Measurements from ENCODE around the gene RREB1. TPM values are rescaled to one million over a fixed set of nuclear protein-coding genes. Genes with fewer than 3 reads are reported as not detected.

The RREB1 gene
- total RNA-seq, 1 donor from 2014 or later = 13.2 TPM

GRCh38 chr6:7243179-7243981 lies 135.6 kb downstream of the RREB1 start:
- peak; percentile 65 for DNase-seq (ENCODE audit: low spot score)

DNA sequence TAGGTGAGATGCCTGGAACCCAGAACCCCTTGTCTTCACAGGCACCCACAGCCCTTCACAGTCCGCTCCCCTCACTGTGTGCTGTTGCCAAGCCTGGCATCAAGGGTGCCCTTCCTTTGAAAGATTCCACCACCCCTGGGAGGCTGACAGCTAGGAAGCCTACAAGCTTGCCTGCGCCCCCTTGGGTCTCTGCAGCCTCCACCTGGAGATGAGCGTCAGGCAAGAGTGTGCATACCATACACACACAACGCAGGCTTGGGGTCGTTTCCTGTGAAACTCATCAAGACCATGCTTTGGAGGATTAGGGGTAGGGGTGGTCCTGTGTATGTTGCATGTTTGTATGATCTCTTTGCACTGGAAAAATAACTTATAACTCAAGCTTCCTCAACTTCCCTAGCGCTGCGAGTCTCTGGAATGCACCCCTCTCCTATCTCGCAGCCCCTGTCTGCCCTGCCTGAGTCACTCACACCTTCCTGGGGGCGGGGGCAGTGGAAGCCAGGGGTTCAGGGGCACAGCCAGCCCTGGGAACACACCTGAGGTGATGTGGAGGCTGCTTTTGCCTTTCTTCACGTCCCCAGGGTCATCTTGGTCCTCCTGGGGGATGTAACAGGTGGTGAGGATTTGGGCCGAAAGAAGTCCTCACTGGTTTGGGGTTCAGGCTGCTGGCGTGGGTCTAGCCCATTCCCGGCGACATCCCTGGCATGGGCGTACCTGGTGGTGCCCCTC lies 138.1 kb downstream of the RREB1 start:
- DNase-seq (ENCODE audit: low spot score) = no peak

GRCh38 chr6:7246401-7247178 lies 138.8 kb downstream of the RREB1 start:
- DNase-seq (ENCODE audit: low spot score) = no peak

GRCh38 chr6:7247179-7247456 lies 139.4 kb downstream of the RREB1 start:
- DNase-seq (ENCODE audit: low spot score) = no peak

- DNase-seq (ENCODE audit: low spot score) = no peak
Measured at GRCh38 chr6:7247828-7248227, 140.1 kb downstream of the RREB1 start.

DNA sequence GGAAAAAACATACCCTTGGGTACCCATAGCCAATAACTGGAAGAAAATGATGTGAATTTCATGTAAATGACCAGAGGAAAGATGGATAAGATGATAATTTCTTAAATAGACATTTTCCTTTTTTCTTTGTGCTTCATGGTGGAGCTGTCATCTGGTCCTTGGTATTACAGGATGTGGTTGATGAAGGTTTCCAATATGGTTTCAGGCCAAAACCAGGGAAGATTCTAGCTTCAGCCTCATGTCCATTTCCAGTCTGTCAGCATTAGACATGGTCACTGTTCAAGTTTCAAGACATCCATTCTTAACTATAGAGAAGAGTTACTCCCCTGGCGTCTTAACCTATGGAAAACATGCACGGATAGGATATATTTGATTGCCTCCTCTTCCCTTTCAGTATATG lies 141.6 kb downstream of the RREB1 start:
- DNase-seq (ENCODE audit: low spot score) = no peak

DNA sequence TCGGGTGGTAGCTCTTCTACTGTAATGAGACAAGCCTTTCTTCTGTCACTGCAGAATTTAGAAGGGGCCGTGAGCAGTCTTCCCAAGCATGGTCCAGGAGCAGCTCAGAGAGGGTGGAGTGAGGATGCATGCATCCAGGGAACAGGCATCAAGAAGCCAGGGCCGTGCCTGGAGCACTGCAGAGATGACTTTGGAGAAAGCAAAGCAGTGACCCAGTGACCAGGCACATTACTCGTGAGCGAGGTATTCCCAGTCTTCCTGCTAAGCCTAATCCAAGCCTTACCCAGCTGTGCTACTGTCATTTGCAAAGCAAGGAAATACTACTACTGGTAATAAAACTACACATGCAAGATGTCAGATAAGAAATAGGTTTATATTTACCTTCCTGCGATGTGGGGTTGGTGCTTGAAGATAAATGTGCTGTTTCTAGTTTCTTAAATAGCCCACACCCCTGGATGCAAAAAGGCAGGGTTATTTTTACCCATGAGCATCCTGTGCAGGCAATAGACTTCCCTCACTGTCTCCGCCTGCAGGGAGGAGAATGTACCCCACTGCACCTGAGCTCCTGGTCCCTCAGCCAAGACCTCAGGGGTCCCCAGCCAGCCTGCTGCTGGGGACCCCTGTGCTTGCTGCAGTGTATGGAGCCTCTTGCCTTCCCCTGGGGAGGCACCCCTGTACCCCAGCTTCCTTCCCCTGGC lies 142.3 kb downstream of the RREB1 start:
- DNase-seq (ENCODE audit: low spot score) = no peak

GRCh38 chr6:7250812-7251211 lies 143.1 kb downstream of the RREB1 start:
- DNase-seq (ENCODE audit: low spot score) = no peak

GRCh38 chr6:7251646-7252260 lies 144.0 kb downstream of the RREB1 start:
- no peak for DNase-seq (ENCODE audit: low spot score)

- DNase-seq (ENCODE audit: low spot score) = no peak
Measured at GRCh38 chr6:7252390-7252789, 144.6 kb downstream of the RREB1 start.

- DNase-seq (ENCODE audit: low spot score) = peak; percentile 29
Measured at GRCh38 chr6:7254980-7255835, 147.4 kb downstream of the RREB1 start.

DNA sequence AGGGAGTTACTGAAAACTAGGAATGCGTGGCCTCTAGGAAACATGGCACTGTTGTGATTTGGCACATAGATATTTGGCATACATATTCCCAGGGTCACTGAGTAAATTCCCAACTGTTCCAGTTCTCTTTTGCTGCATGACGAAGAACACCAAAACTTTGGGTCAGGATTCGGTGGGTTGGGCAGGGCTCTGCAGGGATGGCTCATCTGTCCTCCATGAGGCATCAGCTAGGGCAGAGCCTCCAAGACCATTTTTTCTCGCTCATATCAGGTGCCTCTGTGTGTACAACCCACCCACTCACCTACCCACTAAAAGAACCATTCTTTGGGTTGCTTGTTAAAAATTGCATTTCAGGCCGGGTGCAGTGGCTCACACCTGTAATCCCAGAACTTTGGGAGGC lies 148.2 kb downstream of the RREB1 start:
- DNase-seq (ENCODE audit: low spot score) = no peak

DNA sequence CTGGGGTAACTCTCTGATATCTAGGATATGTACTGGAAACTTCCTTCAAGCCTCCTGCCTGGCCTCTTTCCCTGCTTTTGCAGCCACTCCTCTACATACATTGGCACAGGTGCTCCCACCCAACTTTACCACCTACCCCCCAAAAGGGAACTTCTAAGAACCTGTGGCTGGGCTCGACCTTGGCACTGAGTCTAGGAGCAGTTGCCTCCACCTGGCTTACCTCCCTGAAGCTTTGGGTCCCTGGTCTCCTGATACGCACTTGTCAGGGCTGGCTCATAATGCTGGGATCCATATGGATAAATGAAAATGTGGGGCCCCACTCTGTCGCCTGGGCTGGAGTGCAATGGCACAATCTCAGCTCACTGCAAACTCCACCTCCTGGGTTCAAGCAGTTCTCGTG lies 149.0 kb downstream of the RREB1 start:
- DNase-seq (ENCODE audit: low spot score) = no peak

GRCh38 chr6:7257521-7258230 lies 149.9 kb downstream of the RREB1 start:
- DNase-seq (ENCODE audit: low spot score) = no peak

- DNase-seq (ENCODE audit: low spot score) = no peak
Measured at GRCh38 chr6:7258231-7258763, 150.5 kb downstream of the RREB1 start.

DNA sequence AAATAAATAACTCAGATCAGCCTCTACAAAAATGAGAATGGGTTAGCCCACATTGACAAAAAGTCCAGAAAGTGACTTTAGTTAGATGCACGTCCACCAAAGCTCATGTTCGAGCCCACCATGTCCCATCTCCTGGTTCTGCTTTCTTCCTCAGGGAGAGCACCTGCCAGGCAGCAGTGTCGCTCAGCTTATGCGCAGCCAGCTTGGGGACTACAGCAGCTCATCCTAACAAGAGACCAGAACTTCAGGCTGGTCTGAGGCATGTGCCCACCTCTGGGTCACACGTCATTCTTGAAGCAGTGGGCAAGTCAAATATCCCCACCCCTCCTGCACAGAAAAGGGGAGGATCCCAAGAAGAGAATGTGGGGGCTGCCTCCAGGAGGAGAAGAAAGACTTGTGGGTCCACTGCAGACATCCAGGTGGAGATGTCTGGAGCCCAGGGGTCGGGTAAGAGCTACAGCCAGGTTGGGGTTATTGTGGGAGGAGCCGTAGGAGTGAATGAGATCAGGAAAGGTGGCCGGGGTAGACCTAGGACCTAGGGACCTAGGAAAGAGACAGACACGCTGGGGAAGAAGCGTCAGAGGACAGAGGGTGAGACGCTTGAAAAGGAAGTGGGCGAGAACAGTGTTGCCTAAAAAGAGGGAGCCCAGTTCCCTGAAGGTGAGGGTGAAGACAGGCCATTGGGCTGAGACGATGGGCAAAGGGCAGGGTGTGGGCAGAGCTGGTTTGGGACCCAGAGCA lies 152.7 kb downstream of the RREB1 start:
- DNase-seq (ENCODE audit: low spot score) = no peak

- peak; percentile 96 for DNase-seq (ENCODE audit: low spot score)
Measured at GRCh38 chr6:7261032-7261841, 153.5 kb downstream of the RREB1 start.

- no peak for DNase-seq (ENCODE audit: low spot score)
Measured at GRCh38 chr6:7261852-7262461, 154.2 kb downstream of the RREB1 start.
